A549 (cell line): Measurements from ENCODE around the gene MBP.

Experiments used
- EP300 ChIP-seq, 2 experiments: fragments of >200 bp; sonication (Bioruptor Twin); formaldehyde crosslinking; IDR thresholded peaks; 2 replicates in 1 of 2; 3 replicates in 1 of 2; pipeline ENCODE4 v1.6.1; 2016 to 2017
- POLR2A ChIP-seq: IDR thresholded peaks from 2 replicates; pipeline ENCODE4 v1.6.1; 2012; ENCODE audit warnings: mild to moderate bottlenecking, low read length
- ZFP36 ChIP-seq: fragments of 450-650 bp; IDR thresholded peaks from 2 replicates; pipeline ENCODE4 v1.6.1; 2014; ENCODE audit warnings: borderline replicate concordance; ENCODE audit not compliant: partially characterized antibody
- TF ChIP-seq, protein P1 (sequence below): fragments of >200 bp; sonication (Bioruptor Twin); formaldehyde crosslinking; IDR thresholded peaks from 3 replicates; pipeline ENCODE4 v1.5.1; 2016

DNA sequence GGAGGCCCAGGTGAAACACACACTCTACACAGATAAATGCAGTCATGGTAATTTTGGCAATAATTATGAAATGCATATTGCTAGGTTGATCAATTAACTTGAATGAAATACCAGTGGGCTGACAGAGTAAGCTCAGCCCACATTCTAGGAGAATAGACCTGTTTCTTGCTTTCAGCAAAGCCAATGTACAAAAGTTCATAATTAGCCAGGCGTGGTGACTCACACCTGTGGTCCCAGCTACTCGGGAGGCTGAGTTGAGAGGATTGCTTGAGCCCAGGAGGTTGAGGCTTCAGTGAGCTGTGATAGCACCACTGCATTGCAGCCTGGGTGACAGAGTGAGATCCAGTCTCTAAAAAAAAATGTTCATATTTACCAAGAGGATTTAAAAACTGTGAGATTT lies 15.7 kb upstream of the MBP start:
- no peak for TF ChIP-seq EP300 (IDR thresholded peaks at IDR 0.05)
- TF ChIP-seq ZFP36: no peak
- TF ChIP-seq, protein P1, sequence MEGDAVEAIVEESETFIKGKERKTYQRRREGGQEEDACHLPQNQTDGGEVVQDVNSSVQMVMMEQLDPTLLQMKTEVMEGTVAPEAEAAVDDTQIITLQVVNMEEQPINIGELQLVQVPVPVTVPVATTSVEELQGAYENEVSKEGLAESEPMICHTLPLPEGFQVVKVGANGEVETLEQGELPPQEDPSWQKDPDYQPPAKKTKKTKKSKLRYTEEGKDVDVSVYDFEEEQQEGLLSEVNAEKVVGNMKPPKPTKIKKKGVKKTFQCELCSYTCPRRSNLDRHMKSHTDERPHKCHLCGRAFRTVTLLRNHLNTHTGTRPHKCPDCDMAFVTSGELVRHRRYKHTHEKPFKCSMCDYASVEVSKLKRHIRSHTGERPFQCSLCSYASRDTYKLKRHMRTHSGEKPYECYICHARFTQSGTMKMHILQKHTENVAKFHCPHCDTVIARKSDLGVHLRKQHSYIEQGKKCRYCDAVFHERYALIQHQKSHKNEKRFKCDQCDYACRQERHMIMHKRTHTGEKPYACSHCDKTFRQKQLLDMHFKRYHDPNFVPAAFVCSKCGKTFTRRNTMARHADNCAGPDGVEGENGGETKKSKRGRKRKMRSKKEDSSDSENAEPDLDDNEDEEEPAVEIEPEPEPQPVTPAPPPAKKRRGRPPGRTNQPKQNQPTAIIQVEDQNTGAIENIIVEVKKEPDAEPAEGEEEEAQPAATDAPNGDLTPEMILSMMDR: no peak
- TF ChIP-seq POLR2A: no peak
